KOPT-K1 (cell line): ENCODE results near the gene DISP3.

Experiments used
- H3K27ac ChIP-seq: fragments of 200-600 bp; sonication (generic); 2 replicates; pipeline ENCODE4 v1.5.1; 2016; ENCODE audit warnings: antibody characterized with exemption, mild to moderate bottlenecking, low read depth, low read length; ENCODE audit not compliant: poor library complexity, severe bottlenecking
- H3K36me3 ChIP-seq: fragments of 200-600 bp; sonication (generic); 2 replicates; pipeline ENCODE4 v1.5.1; 2017; ENCODE audit warnings: antibody characterized with exemption, mild to moderate bottlenecking, low read length, moderate library complexity; ENCODE audit not compliant: insufficient read depth
- H3K9me3 ChIP-seq: fragments of 200-600 bp; sonication (generic); 2 replicates; pipeline ENCODE4 v1.5.1; 2017; ENCODE audit warnings: antibody characterized with exemption, low read length, mild to moderate bottlenecking; ENCODE audit not compliant: insufficient read depth, poor library complexity, severe bottlenecking

Gene DISP3

DNA sequence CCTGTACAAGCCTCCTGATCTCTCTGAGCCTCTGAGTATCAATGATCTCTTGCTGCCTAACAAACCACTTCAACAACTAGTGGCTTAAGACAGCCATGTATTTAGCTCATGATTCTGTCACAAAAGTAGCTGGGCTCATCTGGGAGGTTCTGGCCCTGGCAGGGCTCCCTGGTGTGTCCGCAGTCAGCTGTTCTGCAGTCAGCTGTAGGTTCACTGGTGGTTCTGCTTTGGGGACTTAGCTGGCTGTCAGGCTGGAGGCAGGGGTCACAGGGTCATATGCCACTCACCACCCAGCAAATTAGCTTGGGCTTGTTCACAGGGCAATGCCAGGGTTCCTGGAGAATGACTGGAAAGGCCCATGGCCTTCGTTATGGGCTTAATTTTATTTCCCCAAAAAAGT lies 64.8 kb downstream of the DISP3 start:
- Histone ChIP-seq H3K36me3 (no peaks in the 10 kb centered on the region), H3K9me3 (no peaks in the 10 kb centered on the region), H3K27ac (no peak overlapping the region)

- H3K36me3 ChIP-seq: no peaks in the 10 kb centered on the region
- H3K9me3 ChIP-seq: no peaks in the 10 kb centered on the region
- no peak overlapping the region for H3K27ac ChIP-seq
Observed at GRCh38 chr1:11546456-11546855, 67.5 kb downstream of the DISP3 start.

DNA sequence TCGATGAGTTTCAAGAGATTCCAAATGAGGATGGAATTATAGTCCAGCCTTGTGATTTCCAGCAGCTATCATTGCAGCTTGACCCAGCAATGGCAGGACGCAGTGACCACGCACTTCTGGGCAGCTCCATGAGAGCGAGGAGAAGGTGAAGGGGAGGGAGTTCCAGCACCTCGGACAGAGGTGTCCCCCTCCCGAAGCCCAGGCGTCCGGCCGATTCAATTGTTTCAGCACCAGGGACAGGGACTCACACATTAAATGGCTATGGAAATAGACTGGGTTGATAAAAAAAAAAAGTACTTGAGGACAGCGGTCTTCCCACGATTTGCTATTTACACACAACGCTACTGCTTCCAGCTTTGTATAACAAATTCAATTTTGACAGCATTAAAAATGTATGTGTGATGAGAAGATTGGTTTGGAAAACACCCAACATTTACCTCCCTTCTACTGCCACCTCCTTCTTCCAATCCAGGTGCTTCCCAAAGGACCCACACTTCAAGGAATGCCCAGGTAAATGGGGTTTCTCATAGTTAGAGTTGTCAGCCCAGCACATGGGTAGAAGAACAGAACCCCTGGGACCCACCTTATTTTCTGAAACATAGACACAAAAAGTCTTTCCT lies 71.8 kb downstream of the DISP3 start:
- Histone ChIP-seq H3K36me3 (no peaks in the 10 kb centered on the region), H3K27ac (no peak overlapping the region), H3K9me3 (no peaks in the 10 kb centered on the region)

GRCh38 chr1:11558276-11558675 lies 79.3 kb downstream of the DISP3 start:
- Histone ChIP-seq H3K9me3 (no peaks in the 10 kb centered on the region), H3K36me3 (no peaks in the 10 kb centered on the region)

GRCh38 chr1:11558871-11559590 lies 80.1 kb downstream of the DISP3 start:
- no peak overlapping the region for H3K27ac ChIP-seq
- no peaks in the 10 kb centered on the region for H3K9me3 ChIP-seq
- no peaks in the 10 kb centered on the region for H3K36me3 ChIP-seq

More at GRCh38 chr1:11558276-11558675, 79.3 kb downstream of the DISP3 start:
- H3K27ac ChIP-seq: no peak overlapping the region

DNA sequence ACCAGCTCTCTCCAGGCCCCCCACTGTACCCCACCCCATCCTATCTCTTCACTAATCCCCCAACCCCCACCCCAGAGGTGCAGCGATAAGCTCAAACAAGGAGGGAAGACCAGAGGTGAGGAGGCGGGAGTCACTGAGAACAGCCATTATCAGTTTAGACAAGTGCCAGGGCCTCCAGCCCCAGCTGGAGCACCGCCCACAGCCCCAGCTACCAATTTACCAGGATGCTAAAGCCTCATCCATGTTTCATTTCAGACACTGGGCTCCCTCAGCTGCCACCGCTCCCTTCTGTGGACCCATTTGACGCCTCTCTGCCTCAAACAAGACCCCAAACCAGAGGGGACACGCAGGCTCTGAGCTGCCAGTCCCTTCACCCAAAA lies 80.6 kb downstream of the DISP3 start:
- H3K27ac ChIP-seq: no peak overlapping the region
- H3K36me3 ChIP-seq: no peaks in the 10 kb centered on the region
- H3K9me3 ChIP-seq: no peaks in the 10 kb centered on the region

- Histone ChIP-seq H3K27ac (no peak overlapping the region), H3K9me3 (no peaks in the 10 kb centered on the region), H3K36me3 (no peaks in the 10 kb centered on the region)
Observed at GRCh38 chr1:11560061-11560460, 81.1 kb downstream of the DISP3 start.

- Histone ChIP-seq H3K36me3 (no peaks in the 10 kb centered on the region), H3K9me3 (no peaks in the 10 kb centered on the region), H3K27ac (no peak overlapping the region)
Observed at GRCh38 chr1:11561740-11562139, 82.8 kb downstream of the DISP3 start.

DNA sequence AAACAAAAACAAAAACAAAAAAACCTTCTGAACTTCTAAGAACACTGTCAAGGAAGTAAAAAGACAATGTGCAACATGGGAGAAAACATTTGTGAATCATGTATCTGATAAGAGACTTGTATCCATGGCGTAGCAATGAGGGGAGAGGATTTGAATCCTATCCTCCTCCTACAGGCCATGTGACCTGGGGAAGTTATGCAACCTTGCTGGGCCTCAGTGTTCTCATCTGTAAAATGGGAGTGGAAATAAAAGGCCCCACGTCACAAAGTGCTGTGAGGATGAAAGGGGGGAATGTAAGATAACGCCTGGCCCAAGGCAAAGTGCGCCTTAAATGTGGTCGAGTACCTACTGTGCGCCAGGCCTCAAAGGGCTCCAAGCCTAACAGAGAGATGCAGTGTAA lies 83.7 kb downstream of the DISP3 start:
- H3K27ac ChIP-seq: no peak overlapping the region
- H3K36me3 ChIP-seq: no peaks in the 10 kb centered on the region
- no peaks in the 10 kb centered on the region for H3K9me3 ChIP-seq

GRCh38 chr1:11563560-11564069 lies 84.7 kb downstream of the DISP3 start:
- Histone ChIP-seq H3K9me3 (no peaks in the 10 kb centered on the region), H3K36me3 (no peaks in the 10 kb centered on the region), H3K27ac (no peak overlapping the region)

DNA sequence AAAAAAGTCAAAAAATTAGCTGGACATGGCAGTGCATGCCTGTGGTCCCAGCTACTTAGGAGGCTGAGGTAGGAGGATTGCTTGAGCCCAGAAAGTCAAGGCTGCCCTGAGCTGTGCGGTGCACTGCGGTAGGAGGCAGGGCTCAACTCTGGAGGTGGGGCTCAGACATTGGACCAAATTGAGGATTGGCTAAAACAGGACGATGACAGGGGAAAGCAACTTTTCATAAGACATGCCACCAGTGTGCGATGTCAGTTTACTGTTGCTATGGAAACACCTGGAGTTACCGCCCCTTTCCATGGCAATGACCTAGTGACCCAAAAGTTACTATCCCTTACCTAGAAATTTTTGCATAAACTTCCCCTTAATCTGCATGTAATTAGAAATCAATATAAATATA lies 85.3 kb downstream of the DISP3 start:
- Histone ChIP-seq H3K9me3 (no peaks in the 10 kb centered on the region), H3K36me3 (no peaks in the 10 kb centered on the region), H3K27ac (no peak overlapping the region)

DNA sequence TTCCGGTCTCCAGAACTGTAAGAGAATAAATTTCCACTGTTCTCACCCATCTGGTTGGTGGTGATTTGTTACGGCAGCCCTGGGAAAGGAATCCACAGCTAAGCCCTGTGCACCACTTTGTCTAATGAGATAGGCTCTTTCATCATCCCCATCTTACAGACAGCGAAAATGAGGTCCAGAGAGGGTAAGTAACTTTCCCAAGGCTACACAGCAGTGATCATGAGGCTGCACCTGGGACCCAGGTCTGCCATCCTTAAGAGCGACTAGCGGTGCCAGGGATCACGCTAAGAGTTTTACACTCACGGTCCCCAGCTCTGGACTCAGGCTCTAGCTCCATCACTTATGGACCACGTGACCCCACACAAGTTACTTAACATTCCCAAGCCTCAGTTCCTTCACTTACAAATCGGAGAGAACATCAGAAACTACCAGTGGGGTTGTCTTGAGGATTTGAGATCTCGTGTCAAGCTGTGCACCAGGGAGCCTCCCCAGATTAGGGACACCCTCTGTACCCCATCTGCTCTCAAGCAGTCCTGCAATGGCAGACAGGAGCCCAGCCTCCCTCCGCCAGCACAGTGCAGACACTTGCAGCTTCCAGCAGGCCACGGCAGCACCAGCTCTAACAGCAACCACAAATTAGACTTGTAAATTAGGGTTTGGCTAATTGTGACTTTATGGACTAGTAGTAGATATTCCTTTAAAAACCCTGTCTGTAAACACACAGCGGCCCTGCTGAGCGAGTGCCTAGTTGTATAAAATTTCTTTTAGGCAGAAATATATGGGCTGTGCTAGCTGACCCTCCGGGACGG lies 87.3 kb downstream of the DISP3 start:
- no peaks in the 10 kb centered on the region for H3K9me3 ChIP-seq
- no peak overlapping the region for H3K27ac ChIP-seq
- H3K36me3 ChIP-seq: no peaks in the 10 kb centered on the region

DNA sequence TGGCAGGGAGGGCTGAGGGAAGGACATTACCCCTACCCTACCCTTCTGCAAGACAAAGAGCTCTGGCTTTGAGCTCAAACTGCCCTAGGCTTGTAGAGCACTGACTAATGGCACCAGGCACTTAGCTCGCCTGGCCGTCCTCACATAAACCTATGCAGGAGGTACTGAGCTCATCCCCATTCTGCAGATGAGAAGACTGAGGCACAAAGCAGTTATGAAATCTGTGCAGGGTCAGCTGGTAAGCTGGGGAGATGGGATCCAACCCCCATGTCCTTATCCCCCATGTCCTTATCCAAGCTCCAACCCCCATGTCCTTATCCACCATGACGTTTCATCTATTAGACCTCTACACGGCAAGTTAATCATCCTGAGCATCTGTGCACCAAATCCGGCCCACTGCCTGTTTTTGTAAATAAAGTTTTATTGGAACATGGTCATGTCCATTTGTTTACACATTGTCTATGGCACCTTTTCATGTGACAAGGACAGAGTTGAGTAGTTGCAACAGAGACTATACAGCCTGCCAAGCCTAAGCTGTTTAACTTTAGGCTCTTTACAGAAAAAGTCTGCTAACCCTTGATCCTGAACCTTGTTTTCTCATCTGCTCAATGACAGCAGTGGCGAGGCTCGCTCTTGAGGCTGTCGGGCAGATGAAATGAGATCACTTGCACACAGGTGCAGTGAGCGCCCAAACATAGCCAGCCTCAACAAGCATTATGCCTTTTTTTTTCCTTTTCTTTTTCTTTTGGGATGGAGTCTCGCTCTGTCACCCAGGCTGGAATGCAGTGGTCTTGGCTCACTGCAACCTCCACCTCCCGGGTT lies 88.5 kb downstream of the DISP3 start:
- no peak overlapping the region for H3K27ac ChIP-seq
- H3K36me3 ChIP-seq: no peaks in the 10 kb centered on the region
- no peaks in the 10 kb centered on the region for H3K9me3 ChIP-seq

GRCh38 chr1:11568687-11569086 lies 89.7 kb downstream of the DISP3 start:
- H3K9me3 ChIP-seq: no peaks in the 10 kb centered on the region
- H3K27ac ChIP-seq: no peak overlapping the region
- H3K36me3 ChIP-seq: no peaks in the 10 kb centered on the region

DNA sequence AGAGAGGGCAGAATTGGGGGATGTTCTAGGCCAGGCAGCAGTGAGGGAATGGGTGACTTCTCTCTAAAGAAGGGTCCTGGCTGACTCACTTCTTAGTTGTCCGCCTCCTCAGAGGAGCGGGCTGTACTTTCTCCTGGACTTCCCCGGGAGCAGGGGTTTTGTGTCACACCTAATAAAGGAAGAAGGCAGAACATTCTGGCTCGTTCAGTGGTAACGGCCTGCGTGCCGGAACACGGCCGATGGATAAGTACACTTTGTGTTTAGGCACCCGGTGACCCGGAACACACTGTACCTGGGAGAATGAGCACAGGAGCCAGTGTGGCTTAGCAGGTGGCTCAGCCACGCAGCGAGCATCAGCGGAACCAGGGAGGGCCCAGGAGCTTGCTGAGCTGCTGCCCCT lies 90.6 kb downstream of the DISP3 start:
- H3K27ac ChIP-seq: no peak overlapping the region

More for the DNA sequence above, 90.6 kb downstream of the DISP3 start:
- Histone ChIP-seq H3K9me3 (no peaks in the 10 kb centered on the region), H3K36me3 (no peaks in the 10 kb centered on the region)
